Measurements from ENCODE around the gene TREML4.

DNA sequence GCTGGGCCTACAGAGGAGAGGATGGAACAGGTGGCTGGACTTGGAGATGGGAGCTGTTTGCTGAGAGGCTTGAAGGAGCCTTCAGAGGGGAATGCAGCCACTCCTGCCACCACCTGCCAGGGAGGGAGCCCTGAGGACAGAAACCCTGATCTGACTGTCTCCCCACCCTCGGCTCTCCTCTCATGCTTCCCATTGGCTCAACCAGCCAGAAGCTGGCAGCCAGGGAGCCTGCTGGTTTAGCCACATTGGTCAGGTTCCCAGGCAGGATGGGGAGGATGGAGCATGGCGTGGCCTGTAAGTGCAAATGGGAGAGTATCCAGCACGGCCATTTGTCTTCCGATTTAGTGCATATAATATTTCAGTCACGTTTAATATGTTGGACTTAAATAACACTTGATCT, 45.6 kb downstream of the TREML4 start:
- TF ChIP-seq TRIM28 (IDR thresholded peaks at IDR 0.05; ENCODE audit: borderline replicate concordance, low read length) (no peak), ZNF302 (tag by site-specific recombination; IDR thresholded peaks at IDR 0.05; ENCODE audit: low read depth) (no peak), ZNF214 (tag by site-specific recombination; IDR thresholded peaks at IDR 0.05; ENCODE audit: borderline replicate concordance) (no peak), ZNF146 (tag by site-specific recombination; IDR thresholded peaks at IDR 0.05) (no peak), RBAK (tag by site-specific recombination; IDR thresholded peaks at IDR 0.05) (no peak), OVOL3 (tag by site-specific recombination; IDR thresholded peaks at IDR 0.05) (no peak), ZBTB7A (tag by site-specific recombination; IDR thresholded peaks at IDR 0.05; ENCODE audit: low read depth) (no peak), ZNF768 (tag by site-specific recombination; IDR thresholded peaks at IDR 0.05) (no peak), ZNF221 (tag by site-specific recombination; IDR thresholded peaks at IDR 0.05; ENCODE audit: borderline replicate concordance) (no peak), ZNF561 (tag by site-specific recombination; IDR thresholded peaks at IDR 0.05; ENCODE audit: borderline replicate concordance) (no peak)
- TF ChIP-seq, protein P1, sequence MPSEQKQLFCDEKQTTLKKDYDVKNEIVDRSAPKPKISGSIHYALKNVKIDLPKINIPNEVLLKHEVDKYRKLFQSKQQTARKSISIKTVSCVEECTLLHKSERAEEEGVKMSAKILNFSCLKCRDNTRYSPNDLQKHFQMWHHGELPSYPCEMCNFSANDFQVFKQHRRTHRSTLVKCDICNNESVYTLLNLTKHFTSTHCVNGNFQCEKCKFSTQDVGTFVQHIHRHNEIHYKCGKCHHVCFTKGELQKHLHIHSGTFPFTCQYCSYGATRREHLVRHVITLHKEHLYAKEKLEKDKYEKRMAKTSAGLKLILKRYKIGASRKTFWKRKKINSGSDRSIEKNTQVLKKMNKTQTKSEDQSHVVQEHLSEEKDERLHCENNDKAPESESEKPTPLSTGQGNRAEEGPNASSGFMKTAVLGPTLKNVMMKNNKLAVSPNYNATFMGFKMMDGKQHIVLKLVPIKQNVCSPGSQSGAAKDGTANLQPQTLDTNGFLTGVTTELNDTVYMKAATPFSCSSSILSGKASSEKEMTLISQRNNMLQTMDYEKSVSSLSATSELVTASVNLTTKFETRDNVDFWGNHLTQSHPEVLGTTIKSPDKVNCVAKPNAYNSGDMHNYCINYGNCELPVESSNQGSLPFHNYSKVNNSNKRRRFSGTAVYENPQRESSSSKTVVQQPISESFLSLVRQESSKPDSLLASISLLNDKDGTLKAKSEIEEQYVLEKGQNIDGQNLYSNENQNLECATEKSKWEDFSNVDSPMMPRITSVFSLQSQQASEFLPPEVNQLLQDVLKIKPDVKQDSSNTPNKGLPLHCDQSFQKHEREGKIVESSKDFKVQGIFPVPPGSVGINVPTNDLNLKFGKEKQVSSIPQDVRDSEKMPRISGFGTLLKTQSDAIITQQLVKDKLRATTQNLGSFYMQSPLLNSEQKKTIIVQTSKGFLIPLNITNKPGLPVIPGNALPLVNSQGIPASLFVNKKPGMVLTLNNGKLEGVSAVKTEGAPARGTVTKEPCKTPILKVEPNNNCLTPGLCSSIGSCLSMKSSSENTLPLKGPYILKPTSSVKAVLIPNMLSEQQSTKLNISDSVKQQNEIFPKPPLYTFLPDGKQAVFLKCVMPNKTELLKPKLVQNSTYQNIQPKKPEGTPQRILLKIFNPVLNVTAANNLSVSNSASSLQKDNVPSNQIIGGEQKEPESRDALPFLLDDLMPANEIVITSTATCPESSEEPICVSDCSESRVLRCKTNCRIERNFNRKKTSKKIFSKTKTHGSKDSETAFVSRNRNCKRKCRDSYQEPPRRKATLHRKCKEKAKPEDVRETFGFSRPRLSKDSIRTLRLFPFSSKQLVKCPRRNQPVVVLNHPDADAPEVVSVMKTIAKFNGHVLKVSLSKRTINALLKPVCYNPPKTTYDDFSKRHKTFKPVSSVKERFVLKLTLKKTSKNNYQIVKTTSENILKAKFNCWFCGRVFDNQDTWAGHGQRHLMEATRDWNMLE (tag by site-specific recombination; conservative IDR thresholded peaks at IDR 0.05; ENCODE audit: low read depth), result no peak
- TF ChIP-seq, protein P2, sequence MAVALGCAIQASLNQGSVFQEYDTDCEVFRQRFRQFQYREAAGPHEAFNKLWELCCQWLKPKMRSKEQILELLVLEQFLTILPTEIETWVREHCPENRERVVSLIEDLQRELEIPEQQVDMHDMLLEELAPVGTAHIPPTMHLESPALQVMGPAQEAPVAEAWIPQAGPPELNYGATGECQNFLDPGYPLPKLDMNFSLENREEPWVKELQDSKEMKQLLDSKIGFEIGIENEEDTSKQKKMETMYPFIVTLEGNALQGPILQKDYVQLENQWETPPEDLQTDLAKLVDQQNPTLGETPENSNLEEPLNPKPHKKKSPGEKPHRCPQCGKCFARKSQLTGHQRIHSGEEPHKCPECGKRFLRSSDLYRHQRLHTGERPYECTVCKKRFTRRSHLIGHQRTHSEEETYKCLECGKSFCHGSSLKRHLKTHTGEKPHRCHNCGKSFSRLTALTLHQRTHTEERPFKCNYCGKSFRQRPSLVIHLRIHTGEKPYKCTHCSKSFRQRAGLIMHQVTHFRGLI (tag by site-specific recombination; IDR thresholded peaks at IDR 0.05), result no peak
- TF ChIP-seq, protein P3, sequence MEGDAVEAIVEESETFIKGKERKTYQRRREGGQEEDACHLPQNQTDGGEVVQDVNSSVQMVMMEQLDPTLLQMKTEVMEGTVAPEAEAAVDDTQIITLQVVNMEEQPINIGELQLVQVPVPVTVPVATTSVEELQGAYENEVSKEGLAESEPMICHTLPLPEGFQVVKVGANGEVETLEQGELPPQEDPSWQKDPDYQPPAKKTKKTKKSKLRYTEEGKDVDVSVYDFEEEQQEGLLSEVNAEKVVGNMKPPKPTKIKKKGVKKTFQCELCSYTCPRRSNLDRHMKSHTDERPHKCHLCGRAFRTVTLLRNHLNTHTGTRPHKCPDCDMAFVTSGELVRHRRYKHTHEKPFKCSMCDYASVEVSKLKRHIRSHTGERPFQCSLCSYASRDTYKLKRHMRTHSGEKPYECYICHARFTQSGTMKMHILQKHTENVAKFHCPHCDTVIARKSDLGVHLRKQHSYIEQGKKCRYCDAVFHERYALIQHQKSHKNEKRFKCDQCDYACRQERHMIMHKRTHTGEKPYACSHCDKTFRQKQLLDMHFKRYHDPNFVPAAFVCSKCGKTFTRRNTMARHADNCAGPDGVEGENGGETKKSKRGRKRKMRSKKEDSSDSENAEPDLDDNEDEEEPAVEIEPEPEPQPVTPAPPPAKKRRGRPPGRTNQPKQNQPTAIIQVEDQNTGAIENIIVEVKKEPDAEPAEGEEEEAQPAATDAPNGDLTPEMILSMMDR (tag by site-specific recombination; IDR thresholded peaks at IDR 0.05), result no peak
